Right lobe of liver (tissue), 6 donors: ENCODE measurements around the gene TNPO1. TPM values are rescaled to one million over a fixed set of nuclear protein-coding genes. Genes with fewer than 3 reads are reported as not detected.

Experiments
- ATAC-seq, 4 donors: fragments of 200-7000 bp; cut with Tn5 transposase; one replicate each; pipeline ENCODE4 v1.9.1; 2020; ENCODE audit warnings: mild to moderate bottlenecking in 4 of 4, moderate library complexity in 4 of 4
- DNase-seq, 3 donors: peaks; one replicate each; pipeline ENCODE4 v3.0.0-alpha.2; 2020
- H3K27ac ChIP-seq, 3 donors: fragments of 200-600 bp; one replicate each; pipeline ENCODE4 v1.8.0; 2022
- H3K27me3 ChIP-seq, 2 donors: fragments of 200-600 bp; one replicate each; pipeline ENCODE4 v1.8.0; 2022
- H3K36me3 ChIP-seq, 4 donors: fragments of 200-600 bp; sonication (generic) in 1 of 4; one replicate each; pipeline versions ENCODE4 v1.5.1 to v1.8.0; 2017 to 2022; ENCODE audit warnings: control low read depth in 1 of 4
- H3K4me1 ChIP-seq, 4 donors: fragments of 200-600 bp; sonication (generic) in 1 of 4; one replicate each; pipeline versions ENCODE4 v1.5.1 to v1.8.0; 2017 to 2022; ENCODE audit warnings: control low read depth in 1 of 4
- H3K4me3 ChIP-seq, 3 donors: fragments of 200-600 bp; one replicate each; pipeline ENCODE4 v1.8.0; 2022
- H3K9me3 ChIP-seq, 4 donors: fragments of 200-600 bp; sonication (generic) in 1 of 4; one replicate each; pipeline versions ENCODE4 v1.5.1 to v1.8.0; 2017 to 2022; ENCODE audit warnings: control low read depth in 1 of 4
- CTCF ChIP-seq, 4 donors: fragments of 200-600 bp in 3 of 4; fragments of 450-650 bp in 1 of 4; IDR thresholded peaks; one replicate each; pipeline versions ENCODE4 v1.5.1 to v1.8.0; 2016 to 2022; ENCODE audit warnings: antibody characterized with exemption in 4 of 4, mild to moderate bottlenecking in 2 of 4
- POLR2A ChIP-seq: fragments of 450-650 bp; IDR thresholded peaks from one replicate; pipeline ENCODE4 v1.6.1; 2017; ENCODE audit warnings: antibody characterized with exemption, mild to moderate bottlenecking
- WGBS: methylation state at CpG from one replicate; pipeline ENCODE4 v1.1.6; 2018; ENCODE audit warnings: low coverage, low lambda C conversion rate; ENCODE audit not compliant: insufficient coverage; ENCODE audit errors: missing lambda C conversion rate; 5-methylcytosine and 5-hydroxymethylcytosine counted together
- intact Hi-C, 2 donors: fragments of 100-400 bp; cut with DNase I; formaldehyde crosslinking; loops; one replicate each; pipeline versions ENCODE4 v1.11.2 to v1.14.1; 2022
- total RNA-seq, 6 experiments: library from RNA; depleted of rRNA in 2 of 6; stranded (reverse); fragments of >200 nt in 2 of 6; fragmentation: NEBNext Ultra II Directional in 3 of 6; extraction: Animal tissue kit (Norgen Biotek cat#: 25700) in 3 of 6; gene quantifications; one replicate each; pipeline versions ENCODE4 v1.1.0 to v1.2.4, GENCODE V29; 2016 to 2023
- donor health status: DM: no; HTN: yes; CAD: no.
- donor health status: DM: no; HTN: no; CAD: no.
- donor health status: DM: no; HTN: no; CAD: no.
- donor health status: DM: no; HTN: yes; CAD: no.
- donor health status: DM: no; HTN: yes; CAD: no.

TNPO1 gene
- total RNA-seq, 6 experiments from 2014 or later, result 29.5 to 64.3 (median 41.8) TPM

DNA sequence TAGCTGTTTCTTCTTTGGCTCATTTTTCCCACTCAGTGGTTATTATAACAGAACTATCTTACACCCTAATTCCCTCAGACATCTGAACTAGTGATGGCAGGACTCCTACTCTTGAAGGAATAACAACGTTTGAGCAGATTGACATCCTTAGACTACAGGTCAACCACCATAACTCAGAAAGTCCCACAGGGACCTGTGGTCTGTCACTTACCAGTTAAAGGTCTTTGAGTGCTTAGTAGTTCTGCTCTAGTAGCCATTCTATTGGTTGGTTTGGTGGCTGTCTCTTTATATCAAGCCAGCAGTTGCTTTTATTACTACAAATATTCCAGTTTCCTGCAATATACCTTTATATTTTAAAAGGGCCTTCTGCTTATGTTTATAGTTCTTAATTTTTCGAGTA is 72.1 kb downstream of the TNPO1 start:
- no peaks in the 10 kb centered on the region for H3K27me3 ChIP-seq
- H3K4me3 ChIP-seq, result no peak overlapping the region
- no peak for DNase-seq
- intact Hi-C loops, result no loop called here
- WGBS, result 80% methylated on average over 2 of the region's 2 CpGs
- TF ChIP-seq CTCF (IDR thresholded peaks at IDR 0.05), result no peak
- no peak for TF ChIP-seq POLR2A
- no peaks in the 10 kb centered on the region for H3K9me3 ChIP-seq
- H3K36me3 ChIP-seq, result peaks cover 0 to 91% (median 37%) of the 10 kb centered on the region in 4 donors
- no peak overlapping the region for H3K27ac ChIP-seq
- ATAC-seq, result no peak
- no peaks in the 10 kb centered on the region for H3K4me1 ChIP-seq

GRCh38 chr5:72889324-72889723 is 72.9 kb downstream of the TNPO1 start:
- TF ChIP-seq CTCF (IDR thresholded peaks at IDR 0.05) (no peak), POLR2A (no peak)
- H3K9me3 ChIP-seq, result no peaks in the 10 kb centered on the region
- no peak overlapping the region for H3K4me3 ChIP-seq
- intact Hi-C loops, result no loop called here
- ATAC-seq, result no peak
- no peak overlapping the region for H3K27ac ChIP-seq
- no peaks in the 10 kb centered on the region for H3K27me3 ChIP-seq
- no peak for DNase-seq
- 92% methylated on average over 5 of the region's 5 CpGs for WGBS
- H3K4me1 ChIP-seq, result no peaks in the 10 kb centered on the region
- peaks cover 0 to 92% (median 39%) of the 10 kb centered on the region in 4 donors for H3K36me3 ChIP-seq

- ATAC-seq, result no peak
- WGBS, result 83% methylated on average over 3 of the region's 4 CpGs
- intact Hi-C loops, result no loop called here
Measured at GRCh38 chr5:72892846-72893245, 76.4 kb downstream of the TNPO1 start.

DNA sequence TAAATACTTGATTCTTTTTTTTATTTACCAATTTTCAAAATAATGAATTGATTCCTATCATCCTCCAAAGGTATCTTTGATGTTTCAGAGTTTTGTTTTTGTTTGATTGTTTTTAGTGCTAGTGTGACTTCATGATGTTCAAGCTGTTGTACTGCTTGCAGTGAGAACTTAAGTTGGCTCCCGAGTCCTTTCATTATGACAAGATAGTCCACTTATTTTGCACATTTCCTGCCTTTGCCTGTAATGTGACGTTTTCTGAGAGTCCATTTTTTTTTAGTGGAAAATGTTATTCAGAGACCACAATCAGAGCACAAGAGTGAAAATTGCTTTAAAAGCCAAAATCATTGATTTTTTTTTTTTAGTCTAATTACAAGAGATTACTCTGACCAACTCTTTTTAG is 79.3 kb downstream of the TNPO1 start:
- intact Hi-C loops, result no loop called here
- no peak for TF ChIP-seq CTCF (IDR thresholded peaks at IDR 0.05)
- no peak for TF ChIP-seq POLR2A
- H3K27me3 ChIP-seq, result no peaks in the 10 kb centered on the region
- H3K9me3 ChIP-seq, result no peaks in the 10 kb centered on the region
- ATAC-seq, result no peak
- no peak overlapping the region for H3K4me3 ChIP-seq
- 53% methylated on average over 2 of the region's 2 CpGs for WGBS
- H3K4me1 ChIP-seq, result no peaks in the 10 kb centered on the region
- H3K36me3 ChIP-seq, result peaks cover 0 to 69% (median 40%) of the 10 kb centered on the region in 4 donors
- DNase-seq, result no peak
- no peak overlapping the region for H3K27ac ChIP-seq

More at GRCh38 chr5:72892846-72893245, 76.4 kb downstream of the TNPO1 start:
- Histone ChIP-seq H3K9me3 (no peaks in the 10 kb centered on the region), H3K4me1 (no peaks in the 10 kb centered on the region), H3K36me3 (peaks cover 0 to 86% (median 51%) of the 10 kb centered on the region in 4 donors), H3K27ac (no peak overlapping the region), H3K27me3 (no peaks in the 10 kb centered on the region), H3K4me3 (no peak overlapping the region)
- no peak for DNase-seq
- TF ChIP-seq CTCF (IDR thresholded peaks at IDR 0.05) (no peak), POLR2A (no peak)

- Histone ChIP-seq H3K9me3 (no peaks in the 10 kb centered on the region), H3K27me3 (no peaks in the 10 kb centered on the region), H3K36me3 (peaks cover 0 to 70% (median 24%) of the 10 kb centered on the region in 4 donors), H3K4me3 (no peak overlapping the region), H3K4me1 (no peaks in the 10 kb centered on the region), H3K27ac (no peak overlapping the region)
- intact Hi-C loops, result no loop called here
- ATAC-seq (no peak), DNase-seq (no peak)
- no peak for TF ChIP-seq POLR2A
- no peak for TF ChIP-seq CTCF (IDR thresholded peaks at IDR 0.05)
Measured at GRCh38 chr5:72906806-72907205, 90.3 kb downstream of the TNPO1 start.
